ENCODE data around the gene XKR3.
"Not testable (repeated sequence)": the region's sequence is repeated elsewhere in the genome, so short reads cannot be mapped to it uniquely, and the experiment has no call there.

XKR3 gene

GRCh38 chr22:16748160-16748929 is 76.9 kb downstream of the XKR3 start:
- DNase-seq (ENCODE audit: low spot score) = not testable (repeated sequence)

- not testable (repeated sequence) for DNase-seq (ENCODE audit: low spot score)
These were observed 77.7 kb downstream of the XKR3 start for GRCh38 chr22:16747266-16748159.

- not testable (repeated sequence) for DNase-seq (ENCODE audit: low spot score)
These were observed 90.9 kb downstream of the XKR3 start for GRCh38 chr22:16734271-16734670.

Small RNA genes within 50 kb of the gene (small RNA-seq; reads per million reads assigned to genes)
- 0 reads per million in 2 experiments for gene GPM6BP3
